Ishikawa (cell line): ENCODE measurements around the gene ABHD12.

ENCODE experiments used
- CEBPB ChIP-seq: IDR thresholded peaks from 2 replicates; pipeline ENCODE4 v1.6.1; 2012
- CREB1 ChIP-seq: IDR thresholded peaks from 2 replicates; pipeline ENCODE4 v1.6.1; 2012; ENCODE audit warnings: low read depth
- EGR1 ChIP-seq: IDR thresholded peaks from 2 replicates; pipeline ENCODE4 v1.6.1; 2012
- EP300 ChIP-seq: IDR thresholded peaks from 2 replicates; pipeline ENCODE4 v1.6.1; 2012; ENCODE audit warnings: borderline replicate concordance
- FOXM1 ChIP-seq: IDR thresholded peaks from 2 replicates; pipeline ENCODE4 v1.6.1; 2012; ENCODE audit warnings: low read depth, borderline replicate concordance
- MAX ChIP-seq: IDR thresholded peaks from 2 replicates; pipeline ENCODE4 v1.6.1; 2012
- RAD21 ChIP-seq: IDR thresholded peaks from 2 replicates; pipeline ENCODE4 v1.6.1; 2012; ENCODE audit warnings: low read depth
- REST ChIP-seq: IDR thresholded peaks from 2 replicates; pipeline ENCODE4 v1.6.1; 2012; ENCODE audit warnings: low read depth, mild to moderate bottlenecking
- TAF1 ChIP-seq: IDR thresholded peaks from 2 replicates; pipeline ENCODE4 v1.6.1; 2012; ENCODE audit warnings: low read depth, mild to moderate bottlenecking
- TCF12 ChIP-seq: IDR thresholded peaks from 2 replicates; pipeline ENCODE4 v1.6.1; 2012; ENCODE audit warnings: low read depth
- TEAD4 ChIP-seq: IDR thresholded peaks from 2 replicates; pipeline ENCODE4 v1.6.1; 2012
- USF1 ChIP-seq: IDR thresholded peaks from 2 replicates; pipeline ENCODE4 v1.6.1; 2012
- YY1 ChIP-seq: IDR thresholded peaks from 2 replicates; pipeline ENCODE4 v1.6.1; 2012; ENCODE audit warnings: low read depth

GRCh38 chr20:25276533-25277050, 114.0 kb downstream of the ABHD12 start:
- no peak for TF ChIP-seq MAX
- no peak for TF ChIP-seq EP300
- no peak for TF ChIP-seq YY1
- no peak for TF ChIP-seq REST
- no peak for TF ChIP-seq CEBPB
- no peak for TF ChIP-seq EGR1
- TF ChIP-seq USF1: no peak
- no peak for TF ChIP-seq FOXM1
- TF ChIP-seq TAF1: no peak
- no peak for TF ChIP-seq RAD21
- TF ChIP-seq CREB1: no peak
- no peak for TF ChIP-seq TEAD4
- no peak for TF ChIP-seq TCF12
